ENCODE data around the gene TCAP.
"Not testable (repeated sequence)": the region's sequence is repeated elsewhere in the genome, so short reads cannot be mapped to it uniquely, and the experiment has no call there.

Gene TCAP

DNA sequence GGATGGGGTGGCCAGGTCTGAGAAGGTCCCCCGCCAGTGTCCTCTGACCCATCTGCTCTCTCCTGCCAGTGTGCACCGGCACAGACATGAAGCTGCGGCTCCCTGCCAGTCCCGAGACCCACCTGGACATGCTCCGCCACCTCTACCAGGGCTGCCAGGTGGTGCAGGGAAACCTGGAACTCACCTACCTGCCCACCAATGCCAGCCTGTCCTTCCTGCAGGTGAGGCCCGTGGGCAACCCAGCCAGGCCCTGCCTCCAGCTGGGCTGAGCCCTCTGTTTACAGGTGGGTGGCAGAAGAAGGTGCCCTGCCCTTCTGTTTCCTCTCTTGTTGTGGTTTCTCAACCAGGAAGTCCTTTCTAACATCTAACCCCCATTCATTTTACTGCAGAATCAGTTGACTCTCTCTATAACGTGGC, 41.8 kb downstream of the TCAP start:
- no peak for DNase-seq

DNA sequence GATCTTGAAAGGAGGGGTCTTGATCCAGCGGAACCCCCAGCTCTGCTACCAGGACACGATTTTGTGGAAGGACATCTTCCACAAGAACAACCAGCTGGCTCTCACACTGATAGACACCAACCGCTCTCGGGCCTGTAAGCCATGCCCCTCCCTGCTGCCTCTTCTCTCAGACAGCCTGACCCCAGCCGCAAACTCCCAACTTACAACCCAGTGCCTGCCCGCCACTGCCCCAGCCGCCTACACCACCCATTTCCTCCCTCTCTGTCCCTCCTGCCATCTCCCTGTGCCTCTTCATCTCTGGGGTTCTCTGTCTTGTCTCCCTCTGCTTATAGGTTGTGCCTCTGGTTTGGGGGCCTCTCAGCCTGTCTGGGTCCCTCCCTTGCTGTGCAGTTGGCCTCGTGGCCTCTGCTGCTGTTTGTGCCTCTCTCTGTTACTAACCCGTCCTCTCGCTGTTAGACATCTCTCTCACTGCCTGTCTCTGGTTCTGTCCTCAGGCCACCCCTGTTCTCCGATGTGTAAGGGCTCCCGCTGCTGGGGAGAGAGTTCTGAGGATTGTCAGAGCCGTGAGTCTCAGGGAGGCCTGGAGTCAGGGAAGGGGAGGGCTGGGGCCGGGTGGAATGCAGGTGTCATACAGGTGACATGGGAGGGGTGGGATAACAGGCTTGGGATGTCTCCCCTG, 44.3 kb downstream of the TCAP start:
- DNase-seq: no peak

DNA sequence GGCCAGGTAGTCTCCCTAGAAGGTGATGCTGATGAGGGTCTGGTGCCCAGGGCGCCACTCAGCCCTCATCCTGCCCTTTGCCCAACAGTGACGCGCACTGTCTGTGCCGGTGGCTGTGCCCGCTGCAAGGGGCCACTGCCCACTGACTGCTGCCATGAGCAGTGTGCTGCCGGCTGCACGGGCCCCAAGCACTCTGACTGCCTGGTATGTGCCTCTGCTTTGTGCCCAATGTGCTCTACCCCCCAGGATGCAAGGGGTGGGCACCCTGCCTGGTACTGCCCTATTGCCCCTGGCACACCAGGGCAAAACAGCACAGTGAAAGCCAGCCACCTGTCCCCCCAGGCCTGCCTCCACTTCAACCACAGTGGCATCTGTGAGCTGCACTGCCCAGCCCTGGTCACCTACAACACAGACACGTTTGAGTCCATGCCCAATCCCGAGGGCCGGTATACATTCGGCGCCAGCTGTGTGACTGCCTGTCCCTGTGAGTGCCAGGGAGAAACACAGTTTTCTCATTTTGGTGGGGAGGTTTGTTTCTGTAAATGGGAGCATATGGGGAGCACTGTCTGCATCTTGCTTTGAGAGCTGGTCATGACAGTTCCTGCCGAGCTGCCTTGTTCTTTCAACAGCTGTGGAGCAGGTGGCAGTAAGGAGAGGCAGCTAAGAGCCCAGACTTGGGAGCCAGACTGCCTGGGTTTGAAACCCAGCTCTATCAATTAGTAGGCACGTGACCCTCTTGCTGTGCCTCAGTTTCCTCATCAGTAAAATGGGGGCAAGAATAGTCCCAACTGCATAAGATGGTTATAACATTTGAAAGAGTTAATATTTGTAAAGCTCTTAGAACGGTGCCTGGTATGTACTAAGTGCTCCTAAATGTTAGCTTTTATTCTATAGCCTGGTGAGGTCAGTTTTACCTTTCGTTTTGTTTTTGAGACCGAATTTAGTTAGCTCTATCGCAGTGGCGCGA, 45.1 kb downstream of the TCAP start:
- DNase-seq: no peak

DNA sequence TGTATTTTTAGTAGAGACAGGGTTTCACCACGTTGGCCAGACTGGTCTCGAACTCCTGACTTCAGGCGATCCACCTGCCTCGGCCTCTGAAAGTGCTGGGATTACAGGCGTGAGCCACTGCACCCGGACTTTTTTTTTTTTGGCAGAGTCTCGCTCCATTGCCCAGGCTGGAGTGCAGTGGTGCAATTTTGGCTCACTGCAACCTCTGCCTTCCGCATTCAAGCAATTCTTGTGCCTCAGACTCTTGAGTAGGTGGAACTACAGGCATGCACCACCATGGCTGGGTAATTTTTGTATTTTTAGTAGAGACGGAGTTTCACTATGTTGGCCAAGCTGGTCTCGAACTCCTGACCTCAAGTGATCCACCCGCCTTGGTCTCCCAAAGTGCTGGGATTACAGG, 45.9 kb downstream of the TCAP start:
- DNase-seq: not testable (repeated sequence)

DNA sequence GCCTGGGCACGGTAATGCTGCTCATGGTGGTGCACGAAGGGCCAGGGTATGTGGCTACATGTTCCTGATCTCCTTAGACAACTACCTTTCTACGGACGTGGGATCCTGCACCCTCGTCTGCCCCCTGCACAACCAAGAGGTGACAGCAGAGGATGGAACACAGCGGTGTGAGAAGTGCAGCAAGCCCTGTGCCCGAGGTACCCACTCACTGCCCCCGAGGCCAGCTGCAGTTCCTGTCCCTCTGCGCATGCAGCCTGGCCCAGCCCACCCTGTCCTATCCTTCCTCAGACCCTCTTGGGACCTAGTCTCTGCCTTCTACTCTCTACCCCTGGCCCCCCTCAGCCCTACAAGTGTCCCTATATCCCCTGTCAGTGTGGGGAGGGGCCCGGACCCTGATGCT, 46.7 kb downstream of the TCAP start:
- DNase-seq: no peak

DNA sequence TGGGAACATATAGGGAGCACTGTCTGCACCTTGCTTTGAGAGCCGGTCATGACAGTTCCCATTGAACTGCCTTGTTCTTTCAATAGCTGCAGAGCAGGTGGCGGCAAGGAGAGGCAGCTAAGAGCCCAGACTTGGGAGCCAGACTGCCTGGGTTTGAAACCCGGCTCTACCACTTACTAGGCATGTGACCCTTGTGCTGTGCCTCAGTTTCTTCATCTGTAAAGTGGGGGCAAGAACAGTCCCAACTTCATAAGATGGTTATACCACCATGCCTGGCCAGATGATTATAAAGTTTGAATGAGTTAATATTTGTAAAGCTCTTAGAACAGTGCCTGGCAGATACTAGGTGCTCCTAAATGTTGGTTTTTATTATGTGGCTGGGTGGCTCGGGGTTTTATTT, 49.1 kb downstream of the TCAP start:
- no peak for DNase-seq

DNA sequence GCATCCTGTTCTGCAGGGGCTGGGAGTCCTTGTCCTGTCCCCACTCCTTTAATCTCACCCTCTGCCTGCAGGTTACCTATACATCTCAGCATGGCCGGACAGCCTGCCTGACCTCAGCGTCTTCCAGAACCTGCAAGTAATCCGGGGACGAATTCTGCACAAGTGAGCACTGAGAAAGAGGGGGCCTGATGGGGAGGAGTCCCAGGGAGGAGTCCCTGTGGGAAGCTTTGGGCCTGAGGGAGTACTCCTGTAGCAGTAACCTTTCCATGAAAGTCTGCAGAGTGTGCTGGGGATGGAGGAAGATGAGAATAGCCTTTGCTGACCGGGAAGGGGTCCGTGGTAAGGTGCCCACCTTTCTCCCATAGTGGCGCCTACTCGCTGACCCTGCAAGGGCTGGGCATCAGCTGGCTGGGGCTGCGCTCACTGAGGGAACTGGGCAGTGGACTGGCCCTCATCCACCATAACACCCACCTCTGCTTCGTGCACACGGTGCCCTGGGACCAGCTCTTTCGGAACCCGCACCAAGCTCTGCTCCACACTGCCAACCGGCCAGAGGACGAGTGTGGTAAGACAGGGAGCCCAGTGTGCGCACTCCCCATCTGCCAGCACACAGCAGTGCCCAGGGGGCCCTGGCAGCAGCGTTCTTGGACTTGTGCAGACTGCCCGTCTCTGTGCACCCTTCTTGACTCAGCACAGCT, 50.4 kb downstream of the TCAP start:
- no peak for DNase-seq

Measured in SW 1271 (cell line).